KMS-11 (cell line): ENCODE results near the gene IKBKE.

Experiments
- H2AFZ ChIP-seq: fragments of 200-600 bp; sonication (generic); 2 replicates; pipeline ENCODE4 v1.6.1; 2016; ENCODE audit warnings: antibody characterized with exemption, mixed run types, low read depth
- H3K27ac ChIP-seq: fragments of 200-600 bp; sonication (generic); 2 replicates; pipeline ENCODE4 v1.6.1; 2016; ENCODE audit warnings: mild to moderate bottlenecking, mixed run types
- H3K27me3 ChIP-seq: fragments of 200-600 bp; sonication (generic); 2 replicates; pipeline ENCODE4 v1.6.1; 2017; ENCODE audit warnings: mild to moderate bottlenecking, low read depth, mixed run types, moderate library complexity; ENCODE audit not compliant: insufficient read depth
- H3K36me3 ChIP-seq: fragments of 200-600 bp; sonication (generic); 2 replicates; pipeline ENCODE4 v1.6.1; 2017; ENCODE audit warnings: mild to moderate bottlenecking, mixed run types; ENCODE audit not compliant: insufficient read depth
- H3K4me1 ChIP-seq: fragments of 200-600 bp; sonication (generic); 2 replicates; pipeline ENCODE4 v1.6.1; 2016; ENCODE audit warnings: mild to moderate bottlenecking, low read depth, mixed run types; ENCODE audit not compliant: poor library complexity, severe bottlenecking
- H3K4me2 ChIP-seq: fragments of 200-600 bp; sonication (generic); 2 replicates; pipeline ENCODE4 v1.7.0; 2016; ENCODE audit warnings: mild to moderate bottlenecking, mixed run types
- H3K4me3 ChIP-seq: fragments of 200-600 bp; sonication (generic); IDR thresholded peaks from 2 replicates; pipeline ENCODE4 v1.6.1; 2017; ENCODE audit warnings: low read depth, low read length, mixed read lengths; ENCODE audit not compliant: insufficient read depth
- H3K79me2 ChIP-seq: fragments of 200-600 bp; sonication (generic); 2 replicates; pipeline ENCODE4 v1.6.1; 2016; ENCODE audit warnings: low read depth, mixed run types; ENCODE audit not compliant: insufficient read depth
- H3K9ac ChIP-seq: fragments of 200-600 bp; sonication (generic); 2 replicates; pipeline ENCODE4 v1.6.1; 2016; ENCODE audit warnings: mild to moderate bottlenecking, mixed run types
- H4K20me1 ChIP-seq: fragments of 200-600 bp; sonication (generic); 2 replicates; pipeline ENCODE4 v1.6.1; 2016; ENCODE audit warnings: mild to moderate bottlenecking, mixed run types; ENCODE audit not compliant: insufficient read depth
- CTCF ChIP-seq: fragments of 200-600 bp; sonication (generic); conservative IDR thresholded peaks from 2 replicates; pipeline ENCODE4 v1.6.1; 2017; ENCODE audit warnings: low read depth, mild to moderate bottlenecking, antibody characterized with exemption, low read length, moderate library complexity, mixed read lengths

IKBKE gene

GRCh38 chr1:206459703-206460102 is 10.6 kb upstream of the IKBKE start:
- no peak overlapping the region for H3K27ac ChIP-seq
- no peak overlapping the region for H2AFZ ChIP-seq
- TF ChIP-seq CTCF, result no peak
- no peaks in the 10 kb centered on the region for H3K79me2 ChIP-seq
- no peak overlapping the region for H3K4me3 ChIP-seq
- H3K36me3 ChIP-seq, result no peaks in the 10 kb centered on the region
- H3K4me2 ChIP-seq, result no peak overlapping the region
- H3K27me3 ChIP-seq, result no peaks in the 10 kb centered on the region
- H4K20me1 ChIP-seq, result no peaks in the 10 kb centered on the region
- H3K4me1 ChIP-seq, result peaks cover 18% of the 10 kb centered on the region
- H3K9ac ChIP-seq, result no peak overlapping the region

DNA sequence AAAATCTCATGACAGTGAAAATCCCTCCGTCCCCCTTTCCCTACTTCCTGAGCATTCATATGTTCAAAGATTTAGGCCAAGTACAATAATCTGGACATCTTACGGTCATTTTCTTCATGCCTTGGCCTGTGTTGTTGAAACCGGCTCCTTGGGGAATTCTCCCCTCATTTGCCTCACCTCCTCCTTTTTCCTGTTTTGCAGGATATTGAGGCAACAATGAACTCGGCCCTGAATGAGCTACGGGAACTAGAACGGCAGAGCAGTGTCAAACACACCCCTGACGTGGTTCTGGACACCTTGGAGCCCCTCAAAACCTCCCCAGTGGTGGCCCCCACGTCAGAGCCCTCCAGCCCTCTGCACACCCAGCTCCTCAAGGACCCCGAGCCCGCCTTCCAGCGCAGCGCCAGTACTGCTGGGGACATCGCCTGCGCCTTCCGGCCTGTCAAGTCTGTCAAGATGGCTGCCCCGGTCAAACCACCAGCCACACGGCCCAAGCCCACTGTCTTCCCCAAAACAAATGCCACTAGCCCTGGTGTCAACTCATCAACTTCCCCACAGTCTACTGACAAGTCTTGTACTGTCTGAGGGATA is 9.3 kb upstream of the IKBKE start:
- H3K4me3 ChIP-seq, result no peak overlapping the region
- no peak for TF ChIP-seq CTCF
- no peak overlapping the region for H2AFZ ChIP-seq
- H3K27ac ChIP-seq, result no peak overlapping the region
- no peaks in the 10 kb centered on the region for H3K27me3 ChIP-seq
- peaks cover 28% of the 10 kb centered on the region for H3K4me1 ChIP-seq
- H4K20me1 ChIP-seq, result no peaks in the 10 kb centered on the region
- no peak overlapping the region for H3K9ac ChIP-seq
- H3K79me2 ChIP-seq, result no peaks in the 10 kb centered on the region
- H3K36me3 ChIP-seq, result no peaks in the 10 kb centered on the region
- no peak overlapping the region for H3K4me2 ChIP-seq

DNA sequence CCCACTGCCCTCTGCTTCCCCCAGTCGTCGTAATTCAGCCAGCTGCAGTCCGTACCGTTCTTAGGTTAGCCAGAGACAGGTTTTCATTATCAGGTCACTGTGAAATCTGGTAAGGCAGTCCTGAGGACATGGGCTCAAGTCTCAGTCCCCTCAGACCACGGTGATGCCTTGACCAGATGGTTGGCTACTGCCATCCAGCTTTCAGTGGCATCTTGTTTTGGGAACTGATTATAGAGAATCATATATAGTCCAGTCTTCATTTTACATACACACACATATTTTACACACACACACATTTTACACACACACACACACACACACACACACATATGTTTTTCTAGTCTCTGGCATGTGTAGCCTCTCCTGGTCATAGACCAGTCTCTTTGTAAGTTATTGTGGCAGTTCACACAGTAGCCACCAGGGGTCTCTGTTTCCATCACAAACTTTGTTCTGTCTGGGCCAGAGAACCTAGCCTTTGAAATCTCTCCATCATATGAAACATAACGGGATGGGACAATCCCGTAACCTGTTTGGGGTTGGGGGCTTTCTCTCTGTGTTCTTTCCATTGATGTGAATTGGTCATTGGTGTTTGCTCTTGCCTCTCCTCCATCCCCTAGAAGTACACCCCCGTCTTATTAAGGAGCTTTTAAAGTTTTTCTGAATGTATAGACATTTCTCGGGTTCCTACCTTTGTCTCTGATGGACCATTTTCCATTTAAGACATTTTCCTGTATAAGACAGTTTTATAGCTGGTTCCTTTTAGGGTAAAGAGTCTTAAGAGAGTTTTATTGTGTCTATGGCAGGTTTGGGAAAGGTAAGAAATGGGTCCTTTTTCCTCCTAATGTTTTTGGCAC is 8.4 kb upstream of the IKBKE start:
- Histone ChIP-seq H2AFZ (no peak overlapping the region), H4K20me1 (no peaks in the 10 kb centered on the region), H3K4me3 (no peak overlapping the region), H3K27me3 (no peaks in the 10 kb centered on the region), H3K4me1 (peaks cover 24% of the 10 kb centered on the region), H3K4me2 (no peak overlapping the region), H3K27ac (no peak overlapping the region), H3K79me2 (no peaks in the 10 kb centered on the region), H3K9ac (no peak overlapping the region), H3K36me3 (no peaks in the 10 kb centered on the region)
- peak; percentile 96 for TF ChIP-seq CTCF

DNA sequence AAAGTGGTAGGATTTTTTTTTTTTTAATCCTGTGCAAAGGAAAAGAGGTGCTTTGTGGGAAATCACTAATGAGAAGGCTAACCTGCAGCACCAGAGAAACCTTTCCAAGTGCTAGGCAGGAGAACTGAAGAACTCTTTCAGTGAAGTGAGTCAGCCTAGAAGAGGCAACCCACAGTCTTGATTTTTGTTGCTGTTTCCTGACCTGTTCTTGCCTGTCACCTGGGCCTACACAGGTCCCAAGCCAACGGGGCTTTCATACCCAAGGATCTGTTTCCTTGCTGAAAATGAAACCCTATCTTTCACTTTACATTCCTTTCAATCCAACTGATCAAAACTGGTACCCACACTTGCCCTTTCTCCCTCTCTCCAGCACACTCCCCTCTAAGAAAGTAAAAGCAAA is 7.1 kb upstream of the IKBKE start:
- Histone ChIP-seq H3K9ac (no peak overlapping the region), H2AFZ (no peak overlapping the region), H3K4me2 (no peak overlapping the region), H3K27me3 (no peaks in the 10 kb centered on the region), H3K79me2 (no peaks in the 10 kb centered on the region), H3K4me3 (no peak overlapping the region), H4K20me1 (no peaks in the 10 kb centered on the region), H3K27ac (no peak overlapping the region), H3K4me1 (peaks cover 17% of the 10 kb centered on the region), H3K36me3 (no peaks in the 10 kb centered on the region)
- TF ChIP-seq CTCF, result no peak
